GM21723 (cell line): ENCODE data around the gene MAEL.

ENCODE experiments used
- ATAC-seq: cut with Tn5 transposase; IDR thresholded peaks from one replicate; pipeline ENCODE4 v1.9.1; 2021; ENCODE audit warnings: mild to moderate bottlenecking, moderate library complexity; ENCODE audit not compliant: unreplicated experiment

The MAEL gene

GRCh38 chr1:167054946-167055630, 66.0 kb downstream of the MAEL start:
- ATAC-seq: no peak

- no peak for ATAC-seq
Observed at GRCh38 chr1:167056529-167057231, 67.6 kb downstream of the MAEL start.

- ATAC-seq: peak; percentile 58
Observed at GRCh38 chr1:167057241-167057688, 68.2 kb downstream of the MAEL start.

- peak; percentile 58 for ATAC-seq
Observed at GRCh38 chr1:167059045-167059808, 70.1 kb downstream of the MAEL start.

GRCh38 chr1:167059809-167060107, 70.7 kb downstream of the MAEL start:
- ATAC-seq: no peak

GRCh38 chr1:167060141-167061072, 71.3 kb downstream of the MAEL start:
- ATAC-seq: no peak

- no peak for ATAC-seq
Observed at GRCh38 chr1:167061073-167061464, 72.0 kb downstream of the MAEL start.

- no peak for ATAC-seq
Observed at GRCh38 chr1:167064621-167065020, 75.5 kb downstream of the MAEL start.

GRCh38 chr1:167065471-167065870, 76.4 kb downstream of the MAEL start:
- no peak for ATAC-seq

- ATAC-seq: peak; percentile 84
Observed at GRCh38 chr1:167066333-167067122, 77.4 kb downstream of the MAEL start.

- no peak for ATAC-seq
Observed at GRCh38 chr1:167067904-167068303, 78.8 kb downstream of the MAEL start.

GRCh38 chr1:167068761-167069160, 79.7 kb downstream of the MAEL start:
- no peak for ATAC-seq

- ATAC-seq: no peak
Observed at GRCh38 chr1:167071286-167071685, 82.2 kb downstream of the MAEL start.
